GM10847 (cell line): ENCODE data around the gene C5orf15.
A peak's percentile ranks its signal among the peaks of the same experiment; 100 is the strongest.

Experiments
- POLR2A ChIP-seq: IDR thresholded peaks from 2 replicates; pipeline ENCODE4 v1.6.1; 2011; ENCODE audit not compliant: insufficient read length; ENCODE audit errors: extremely low read depth

Gene C5orf15

DNA sequence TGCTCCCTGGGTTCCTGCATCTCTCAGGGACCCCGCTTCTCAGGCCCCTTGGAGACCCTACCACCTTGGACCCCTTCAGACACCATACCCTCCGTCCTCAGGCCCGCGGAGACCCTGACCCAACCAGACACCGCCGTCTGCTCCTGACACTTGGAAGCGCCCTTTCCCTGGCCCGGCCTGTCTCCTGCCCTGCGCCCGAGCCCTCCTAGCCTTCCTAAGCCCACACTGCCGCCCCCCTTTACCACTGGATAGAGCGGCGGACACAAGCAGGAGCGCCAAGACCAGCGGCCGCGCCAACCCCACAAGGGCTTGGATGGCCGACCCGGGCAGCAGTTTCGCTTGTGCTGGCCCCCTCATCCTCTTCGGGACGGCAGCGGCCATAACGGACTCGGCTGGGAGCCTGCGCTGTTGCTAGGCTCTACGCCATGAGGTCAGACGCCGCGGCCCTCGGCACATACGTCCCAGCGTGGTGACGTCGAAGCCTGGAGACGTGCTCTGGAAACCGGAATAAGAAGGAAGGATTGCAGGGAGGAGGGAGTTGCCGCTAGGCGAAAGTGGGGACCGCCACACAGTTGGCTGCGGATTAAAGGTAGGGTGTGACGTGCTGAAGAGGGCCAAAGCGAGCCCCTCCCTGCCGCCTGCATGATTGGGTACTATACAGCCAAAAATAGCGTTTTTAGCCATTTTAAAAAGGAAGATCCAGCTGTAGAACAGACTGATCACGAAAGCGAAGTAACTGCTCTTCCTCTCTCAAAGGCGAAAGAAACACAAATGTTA is at the start of gene C5orf15:
Gene C5orf15, minus strand, starts transcription at position 422 of the 777 bp plus-strand sequence. Its CDS starts 41 bp downstream, at position 381.
- peak; percentile 72 for TF ChIP-seq POLR2A

DNA sequence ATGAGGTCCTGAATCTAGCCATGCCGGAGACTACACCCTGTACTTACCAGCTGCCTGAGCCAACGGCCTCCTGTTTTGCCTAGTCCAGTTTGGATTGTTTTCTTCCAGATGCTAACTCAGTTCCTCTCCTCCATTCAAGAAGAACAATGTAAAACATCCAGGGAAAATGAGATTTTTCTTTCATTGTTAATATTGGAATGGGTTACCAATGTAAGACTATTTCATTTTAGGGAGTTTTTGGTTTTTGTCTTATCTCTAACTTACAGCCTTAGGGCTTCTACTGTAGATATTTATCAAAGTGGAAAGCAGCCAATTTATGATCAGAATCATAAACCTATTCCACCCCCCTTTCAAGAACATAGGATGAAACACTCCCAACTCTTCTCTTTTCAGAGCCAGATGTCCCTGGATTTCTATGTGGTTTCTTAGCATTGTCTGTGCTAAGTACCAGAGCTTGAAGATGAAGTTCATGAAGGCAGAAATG is 39.9 kb upstream of the C5orf15 start:
- no peak for TF ChIP-seq POLR2A

DNA sequence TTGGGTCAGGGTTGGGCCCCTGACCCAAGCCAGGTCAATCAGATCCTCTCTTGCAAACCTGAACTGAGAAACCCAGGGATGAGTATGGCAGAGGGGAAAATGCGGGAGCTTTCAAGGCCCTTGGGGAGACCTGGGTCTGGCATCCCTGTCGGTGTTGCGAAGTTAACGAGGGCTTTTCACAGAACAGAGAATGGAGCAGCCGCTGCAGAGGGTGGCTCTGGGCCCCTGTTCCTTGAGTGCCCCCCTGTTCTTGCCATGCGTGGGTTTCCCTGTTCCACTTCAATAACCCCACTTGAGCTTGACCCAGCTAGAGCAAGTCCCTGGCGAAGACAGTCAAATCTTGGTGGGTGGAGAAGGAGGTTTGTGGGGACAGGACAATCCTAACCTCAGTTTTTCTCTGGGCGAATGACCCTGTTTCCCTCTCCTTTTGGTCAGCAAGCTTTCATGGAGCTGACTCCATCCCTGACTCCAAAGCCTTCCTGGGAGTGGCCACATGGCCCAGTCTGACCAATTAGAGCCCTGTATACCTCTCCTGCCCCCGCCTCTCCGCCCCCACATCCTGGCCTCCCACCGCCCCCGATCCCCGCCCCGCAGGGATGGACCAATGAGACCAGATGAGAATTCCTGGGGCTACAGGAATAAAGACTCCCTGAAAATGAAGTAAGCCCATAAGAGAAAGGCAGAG is 39.3 kb upstream of the C5orf15 start:
- no peak for TF ChIP-seq POLR2A

DNA sequence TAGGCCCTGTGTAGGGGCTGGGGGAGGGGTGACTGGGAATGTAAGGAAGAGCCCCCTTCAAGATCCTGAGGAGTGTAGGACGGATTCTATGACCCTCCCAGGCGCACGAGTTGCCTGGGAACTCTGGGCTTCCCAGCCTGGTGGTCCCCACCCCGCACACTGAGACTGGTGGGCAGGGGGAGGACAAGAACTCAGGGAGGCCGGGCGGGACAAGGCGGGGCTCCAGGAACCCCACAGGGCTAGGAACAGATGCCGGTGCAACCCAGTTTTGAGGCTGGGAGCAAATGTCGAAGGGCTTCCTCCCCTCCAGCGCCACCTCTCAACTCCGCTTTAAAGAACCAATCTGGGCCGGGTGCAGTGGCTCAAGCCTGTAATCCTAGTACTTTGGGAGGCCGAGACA is 37.7 kb upstream of the C5orf15 start:
- TF ChIP-seq POLR2A = no peak

DNA sequence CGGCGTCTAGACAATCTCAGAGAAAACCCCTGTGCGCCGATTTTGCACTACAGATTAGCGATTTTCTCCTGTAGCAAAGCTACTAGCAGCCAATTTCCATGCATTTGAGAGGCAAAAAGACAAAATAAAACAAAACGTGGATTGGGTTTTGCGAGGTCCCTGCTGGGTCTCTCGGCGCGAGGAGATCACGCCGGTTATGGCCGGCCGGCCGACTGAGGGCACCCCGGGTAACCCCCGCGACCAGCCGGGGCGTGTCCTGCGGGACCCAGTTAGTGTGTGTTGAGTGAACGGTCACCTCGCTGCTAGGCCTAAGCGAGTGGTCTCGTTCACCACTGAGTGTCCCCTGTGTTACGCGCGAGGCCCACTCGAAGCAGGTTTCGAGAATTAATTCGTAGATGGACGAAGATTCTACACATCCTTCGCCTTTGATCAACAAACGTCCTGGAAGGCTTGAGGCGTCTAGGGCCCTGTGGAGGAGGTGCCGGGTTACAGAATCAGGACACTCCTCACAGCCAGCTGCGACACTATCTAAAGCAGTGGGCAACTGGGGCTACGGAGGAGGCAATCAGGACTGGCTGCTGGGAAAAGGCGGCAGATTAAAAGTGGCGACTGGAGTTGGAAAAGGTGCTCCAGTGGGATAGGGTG is 37.1 kb upstream of the C5orf15 start:
- TF ChIP-seq POLR2A = no peak

DNA sequence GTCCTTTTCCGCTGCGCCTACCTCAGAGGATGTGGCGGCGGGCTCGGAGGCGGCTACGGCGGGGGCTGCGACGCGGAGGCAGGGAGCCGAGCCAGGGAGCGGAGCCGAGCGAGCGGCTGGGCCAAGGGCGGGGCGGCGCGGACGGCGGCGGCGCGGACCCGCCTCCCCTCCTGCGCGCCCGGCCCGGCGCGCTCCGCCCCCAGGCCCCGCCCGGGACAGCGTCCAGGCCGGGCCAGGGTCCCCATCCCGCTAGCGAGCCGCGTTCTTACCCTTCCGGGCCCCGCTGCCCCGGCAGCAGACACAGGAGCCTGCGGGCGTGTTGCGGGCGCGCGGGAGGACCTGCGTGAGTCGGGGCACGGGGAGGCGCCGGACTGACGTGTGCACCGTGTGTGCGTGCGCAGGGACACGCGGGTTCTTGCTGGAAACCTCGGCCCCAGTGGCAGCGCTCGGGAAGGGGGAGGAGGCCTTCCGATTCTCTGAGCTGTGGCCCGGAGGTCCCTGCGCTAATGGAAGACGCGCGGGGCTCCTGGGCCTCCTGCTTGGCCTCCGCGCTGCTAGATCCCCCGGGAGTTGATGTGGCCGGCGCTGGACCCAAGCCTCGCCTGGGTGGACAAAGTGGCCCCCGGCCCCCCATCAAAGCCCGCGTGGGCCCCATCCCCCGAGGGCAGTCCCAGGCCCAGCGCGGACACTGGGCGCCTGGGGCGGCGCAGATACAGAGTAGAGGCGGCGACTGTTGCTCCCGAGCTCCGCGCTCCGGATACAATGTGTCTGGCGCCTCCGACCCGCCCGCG is 36.4 kb upstream of the C5orf15 start, which contains the start of gene VDAC1:
Gene VDAC1, minus strand, starts transcription at position 350 of the 791 bp plus-strand sequence. CDS start 11,963 bp downstream, outside the sequence.
- TF ChIP-seq POLR2A = peak; percentile 65

DNA sequence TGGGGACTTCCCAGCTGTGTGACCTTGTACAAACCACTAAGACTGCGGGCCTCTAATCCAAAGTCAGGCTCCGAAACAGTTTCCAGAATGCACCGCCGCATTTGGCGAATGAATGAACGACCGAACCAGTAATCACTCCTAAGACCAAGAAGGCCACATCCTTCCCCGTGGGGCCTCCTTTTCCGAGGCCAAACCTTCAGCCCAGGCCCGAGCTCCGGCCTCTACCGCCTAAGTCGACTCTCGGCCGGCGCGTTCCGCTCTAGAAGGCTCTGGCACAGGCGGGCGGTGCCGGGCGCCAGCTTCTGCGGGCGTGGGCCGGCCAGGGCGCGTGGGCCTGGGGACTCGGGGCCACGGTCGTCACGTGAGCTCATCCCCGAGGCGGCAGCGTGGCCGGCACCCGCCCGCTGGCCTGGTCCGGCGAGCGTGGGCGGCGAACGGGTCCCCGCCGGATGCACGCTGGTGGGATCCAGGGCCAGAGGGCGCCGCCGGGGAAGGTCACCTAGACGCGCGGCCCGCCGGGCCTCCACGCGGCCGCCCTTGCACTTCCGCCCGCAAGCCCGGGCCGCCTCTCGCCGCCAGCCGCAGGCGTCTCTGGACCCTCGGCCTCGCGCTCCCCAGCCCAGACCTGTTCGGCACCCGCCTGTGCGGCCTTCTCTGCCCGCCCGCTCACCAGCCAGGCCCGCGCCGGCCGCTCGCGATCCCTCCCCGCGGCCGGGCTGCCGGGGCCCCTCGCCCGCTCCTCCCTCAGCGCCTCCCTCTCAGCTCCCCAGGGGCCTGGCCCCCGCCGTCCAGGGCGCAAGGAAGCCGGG is 35.6 kb upstream of the C5orf15 start:
- TF ChIP-seq POLR2A = peak; percentile 33

DNA sequence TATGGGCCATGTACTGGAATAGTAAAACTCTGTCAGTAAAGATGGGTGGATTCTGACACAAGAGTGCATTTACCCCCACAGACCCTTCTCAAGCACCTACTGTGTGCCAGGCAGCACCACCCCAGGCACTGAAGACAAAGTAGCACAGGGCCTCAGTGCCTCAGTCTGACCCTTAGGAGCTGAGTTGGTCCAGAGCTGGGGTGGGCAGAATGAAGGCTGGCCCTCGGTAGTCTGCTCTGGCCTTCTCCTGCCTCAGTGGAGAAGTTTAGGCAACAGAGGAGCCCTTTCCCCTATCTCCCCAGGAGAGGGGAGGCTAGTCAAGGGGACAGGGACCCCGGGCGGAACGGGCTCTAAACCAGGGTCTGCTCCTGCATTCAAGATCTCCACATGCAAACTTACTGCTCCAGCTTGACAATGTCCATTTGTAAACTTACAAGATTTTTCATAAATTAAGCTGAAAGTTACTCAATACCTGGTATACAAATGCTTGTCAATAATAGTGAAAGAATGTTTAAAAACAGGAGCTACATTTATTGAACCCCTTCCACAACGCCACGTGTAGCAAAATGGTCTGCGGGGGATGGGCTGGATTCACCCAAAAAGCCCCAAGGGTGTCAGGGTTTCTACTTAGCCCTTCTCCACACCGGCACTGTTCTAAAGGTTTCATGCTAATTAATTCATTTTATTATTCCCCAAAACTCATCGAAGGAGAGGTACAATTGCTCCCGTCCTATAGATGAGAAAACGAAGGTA is 34.8 kb upstream of the C5orf15 start:
- no peak for TF ChIP-seq POLR2A

DNA sequence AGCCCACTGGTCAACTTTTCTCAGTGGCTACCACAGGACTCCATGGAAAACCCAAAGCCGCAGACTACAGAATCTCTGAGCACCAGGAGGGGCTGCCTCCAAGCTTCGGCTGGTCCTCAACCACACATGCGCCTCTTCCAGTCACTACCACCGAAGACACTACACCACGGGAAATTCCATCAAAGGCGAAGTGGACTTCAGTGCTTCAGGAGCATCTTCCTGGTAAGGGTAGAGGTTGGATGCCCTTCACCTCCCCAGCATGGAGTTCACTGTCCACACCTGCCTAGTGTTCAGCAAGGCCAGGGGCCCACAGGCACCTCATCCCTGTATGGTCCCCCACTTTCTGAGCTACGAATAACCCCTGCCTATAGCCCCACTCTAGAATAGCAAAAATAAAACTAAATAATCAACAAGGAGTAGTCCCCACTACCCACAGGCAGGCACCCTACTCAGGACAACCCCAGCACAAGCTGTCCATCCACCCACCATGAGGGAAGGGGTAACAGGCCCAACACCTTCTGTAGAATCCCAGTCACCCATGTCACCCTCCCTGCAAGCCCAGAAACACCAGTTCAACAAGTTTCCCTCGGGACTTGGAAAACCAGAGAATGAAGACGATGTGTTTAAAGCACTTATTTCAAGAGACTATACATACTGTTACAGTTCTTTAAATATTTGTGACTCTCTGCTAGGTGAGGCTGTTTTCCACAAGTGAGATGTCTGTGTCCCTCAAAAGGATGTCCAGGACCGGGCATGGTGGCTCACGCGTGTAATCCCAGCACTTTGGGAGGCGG is 33.7 kb upstream of the C5orf15 start:
- no peak for TF ChIP-seq POLR2A

DNA sequence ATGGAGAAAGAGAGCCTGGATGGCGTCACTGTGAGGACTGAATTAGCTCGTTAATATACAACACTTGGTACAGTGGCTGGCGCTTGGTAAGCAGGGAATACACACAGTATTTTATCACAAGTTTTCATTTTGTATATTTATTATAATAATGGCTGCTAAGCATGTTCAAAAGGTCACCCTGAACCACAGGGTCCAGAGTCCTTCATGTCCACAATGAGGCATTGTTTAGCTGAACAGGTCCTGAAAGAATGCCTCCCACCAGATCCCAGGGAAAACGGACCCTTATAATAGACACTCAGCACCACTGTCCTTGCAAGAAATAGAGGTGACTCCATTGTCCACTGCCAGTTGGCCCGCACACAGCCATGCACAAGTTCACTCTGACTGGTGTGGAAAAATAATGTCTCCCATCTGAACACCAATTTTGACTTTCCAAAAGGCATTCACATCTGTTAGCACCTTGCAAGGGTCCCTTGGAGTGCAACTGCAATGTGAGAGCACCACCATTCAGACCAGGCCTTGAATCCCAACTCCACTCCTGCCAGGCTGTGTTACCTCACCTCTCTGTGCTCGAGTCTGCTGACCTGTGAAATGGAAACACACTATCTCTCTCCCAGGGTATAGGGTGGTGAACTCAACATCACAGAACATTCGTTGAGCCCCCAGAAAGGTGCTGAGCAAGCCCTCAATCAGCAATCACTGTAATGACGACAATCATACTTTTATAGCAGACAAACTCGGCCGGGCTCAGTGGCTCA is 32.5 kb upstream of the C5orf15 start:
- TF ChIP-seq POLR2A = no peak

DNA sequence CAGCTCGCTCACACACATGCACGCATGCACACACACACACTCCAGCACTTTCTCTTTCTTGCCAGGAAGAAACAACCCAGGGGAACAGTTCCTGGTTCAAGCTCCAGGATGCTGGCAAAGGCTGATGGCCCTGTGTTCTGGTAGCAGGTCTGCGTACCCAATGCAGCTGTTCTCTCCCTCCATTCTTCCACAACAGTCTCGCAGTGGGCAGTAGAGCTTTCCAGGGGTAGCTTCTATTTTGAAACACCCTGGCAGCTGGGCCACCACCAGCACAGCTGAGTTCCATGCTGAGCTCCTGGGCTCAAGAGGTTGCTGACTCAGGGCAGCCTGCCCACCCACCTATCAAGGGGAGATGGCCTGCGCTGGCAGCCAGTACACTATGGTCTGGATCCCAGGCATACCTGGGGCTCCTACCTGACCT is 31.7 kb upstream of the C5orf15 start:
- TF ChIP-seq POLR2A = no peak

DNA sequence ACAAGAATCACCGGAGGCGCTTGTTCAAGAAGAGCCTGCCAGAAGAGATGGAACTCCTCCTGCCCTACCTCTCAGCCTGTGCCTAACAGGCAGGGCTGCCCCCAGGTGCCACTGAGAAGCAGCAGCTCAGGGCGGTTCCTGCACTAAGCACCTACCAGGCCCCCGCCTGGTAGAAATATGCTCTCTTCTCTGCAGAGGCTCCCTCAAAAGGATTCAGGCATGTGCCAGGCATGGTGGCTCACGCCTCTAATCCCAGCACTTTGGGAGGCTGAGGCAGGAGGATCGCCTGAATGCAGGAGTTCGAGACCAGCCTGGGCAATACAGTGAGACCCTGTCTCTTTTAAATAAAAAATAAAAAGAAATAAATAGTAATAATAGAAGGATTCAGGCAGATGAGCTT is 30.4 kb upstream of the C5orf15 start:
- TF ChIP-seq POLR2A = no peak
